H1 (cell line): Measurements from ENCODE around the gene CFL2. TPM values are rescaled to one million over a fixed set of nuclear protein-coding genes. Genes with fewer than 3 reads are reported as not detected.

Source experiments
- ATF2 ChIP-seq: IDR thresholded peaks from 2 replicates; pipeline ENCODE4 v1.6.1; 2012; ENCODE audit warnings: low read length, inconsistent platforms
- YY1 ChIP-seq: IDR thresholded peaks from 2 replicates; pipeline ENCODE4 v1.6.1; 2011; ENCODE audit warnings: low read depth, mild to moderate bottlenecking, low read length
- polyA plus RNA-seq, 7 experiments: library from polyadenylated mRNA; depleted of rRNA in 3 of 7; stranded (reverse) in 5 of 7; unstranded in 2 of 7; fragments of >200 nt in 5 of 7; fragments of 200-250 nt in 2 of 7; gene quantifications; 1 replicate in 5 of 7; 2 replicates in 1 of 7; 4 replicates in 1 of 7; pipeline versions ENCODE4 v1.2.1 to v1.2.3, GENCODE V29; 2011 to 2013; ENCODE audit warnings: missing spikeins in 2 of 7, mixed read lengths in 2 of 7
- total RNA-seq: library from RNA; stranded (reverse); fragmentation: NEBNext Ultra II Directional; extraction: Animal tissue kit (Norgen Biotek cat#: 25700); gene quantifications from 2 replicates; pipeline ENCODE4 v1.2.1, GENCODE V29; 2021

CFL2 gene
- total and polyA plus RNA-seq, 2 of the 8 experiments (the other 6 are each of a cell fraction or from before 2014, with no cell fraction given) = 9.7 to 20.5 TPM

DNA sequence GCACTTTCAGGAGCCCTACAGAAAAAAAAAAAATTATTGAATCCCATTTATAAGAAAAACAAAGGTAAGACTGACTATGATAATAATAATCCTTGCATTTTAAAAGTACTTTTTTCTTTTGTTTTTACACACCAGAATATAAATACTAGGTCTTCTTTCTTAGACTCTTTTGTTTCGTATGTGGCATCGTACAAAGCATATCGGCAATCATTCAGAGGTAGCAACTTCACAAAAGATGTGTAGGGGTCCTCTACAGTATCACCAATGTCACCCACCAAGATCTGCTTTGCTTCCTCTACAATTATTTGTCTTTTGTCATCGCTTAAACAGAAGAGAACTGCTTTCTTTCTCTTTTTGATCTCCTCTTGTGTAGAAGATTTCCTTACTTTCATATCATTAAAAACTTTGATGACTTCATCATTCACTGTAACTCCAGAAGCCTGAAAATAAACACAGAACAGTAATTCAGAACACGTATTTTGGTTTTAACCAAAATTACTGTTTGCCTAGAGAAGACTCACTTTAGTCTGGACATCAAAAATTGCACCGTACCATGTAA lies 1.2 kb downstream of the CFL2 start (continued):
- TF ChIP-seq ATF2 = no peak
- TF ChIP-seq YY1 = no peak
